Superior temporal gyrus (tissue), 1 donor: ENCODE results near the gene NSD1.
"Not testable (repeated sequence)": the region's sequence is repeated elsewhere in the genome, so short reads cannot be mapped to it uniquely, and the experiment has no call there.

Experiments used
- DNase-seq: peaks from one replicate; pipeline ENCODE4 v3.0.0-alpha.2; 2016; ENCODE audit errors: extremely low spot score

Gene NSD1

GRCh38 chr5:177231479-177232250, 98.1 kb downstream of the NSD1 start:
- no peak for DNase-seq

- no peak for DNase-seq
These were observed 98.8 kb downstream of the NSD1 start for GRCh38 chr5:177232358-177232757.

GRCh38 chr5:177232761-177233160, 99.2 kb downstream of the NSD1 start:
- no peak for DNase-seq

GRCh38 chr5:177233206-177233605, 99.6 kb downstream of the NSD1 start:
- DNase-seq: no peak

GRCh38 chr5:177233802-177234201, 100.2 kb downstream of the NSD1 start:
- DNase-seq: no peak

GRCh38 chr5:177234841-177235240, 101.3 kb downstream of the NSD1 start:
- DNase-seq: no peak

GRCh38 chr5:177241768-177242167, 108.2 kb downstream of the NSD1 start:
- DNase-seq: no peak

GRCh38 chr5:177242304-177242703, 108.7 kb downstream of the NSD1 start:
- DNase-seq: no peak

- DNase-seq: no peak
These were observed 116.4 kb downstream of the NSD1 start for GRCh38 chr5:177249761-177250537.

GRCh38 chr5:177253252-177253651, 119.7 kb downstream of the NSD1 start:
- no peak for DNase-seq

- no peak for DNase-seq
These were observed 122.7 kb downstream of the NSD1 start for GRCh38 chr5:177256296-177256695.

- not testable (repeated sequence) for DNase-seq
These were observed 125.1 kb downstream of the NSD1 start for GRCh38 chr5:177258711-177259110.

- DNase-seq: no peak
These were observed 127.4 kb downstream of the NSD1 start for GRCh38 chr5:177260961-177261360.

- no peak for DNase-seq
These were observed 127.9 kb downstream of the NSD1 start for GRCh38 chr5:177261510-177261909.

GRCh38 chr5:177264178-177264577, 130.6 kb downstream of the NSD1 start:
- no peak for DNase-seq

- no peak for DNase-seq
These were observed 131.8 kb downstream of the NSD1 start for GRCh38 chr5:177265395-177265794.

GRCh38 chr5:177269232-177269895, 135.8 kb downstream of the NSD1 start:
- DNase-seq: no peak

GRCh38 chr5:177269976-177270375, 136.4 kb downstream of the NSD1 start:
- DNase-seq: no peak

GRCh38 chr5:177270653-177271052, 137.1 kb downstream of the NSD1 start:
- DNase-seq: no peak

GRCh38 chr5:177271113-177271512, 137.5 kb downstream of the NSD1 start:
- no peak for DNase-seq

GRCh38 chr5:177275883-177276282, 142.3 kb downstream of the NSD1 start:
- no peak for DNase-seq

GRCh38 chr5:177276886-177277285, 143.3 kb downstream of the NSD1 start:
- no peak for DNase-seq

GRCh38 chr5:177288191-177288590, 154.6 kb downstream of the NSD1 start:
- no peak for DNase-seq
